Activated naive CD8-positive, alpha-beta T cell treated with anti-CD3 and anti-CD28 coated beads, Interleukin-2, amount 10 ng/mL, durations not matched to agents 7 days and 5 days (primary cell): ENCODE results near the gene KDM4C. TPM values are rescaled to one million over a fixed set of nuclear protein-coding genes. Genes with fewer than 3 reads are reported as not detected.

Source experiments
- ATAC-seq: fragments of 150-1000 bp; cut with Tn5 transposase; one replicate; pipeline ENCODE4 v1.10.0; 2021; ENCODE audit warnings: low read depth, moderate library complexity
- POLR2A ChIA-PET: fragments of 350-600 bp; sonication (Branson Sonifier 250); formaldehyde crosslinking; loops from one replicate; lab custom pipeline; 2021; ENCODE audit warnings: antibody characterized with exemption; lab: Charles Lee
- DNase-seq: peaks from one replicate; pipeline ENCODE4 v3.0.0; 2021
- H3K27ac Mint-ChIP-seq: one replicate; pipeline ENCODE4 v1.8.0; 2022; ENCODE audit warnings: mild to moderate bottlenecking, mixed read lengths
- H3K27me3 Mint-ChIP-seq: one replicate; pipeline ENCODE4 v1.8.0; 2022; ENCODE audit warnings: mild to moderate bottlenecking, moderate library complexity, mixed read lengths
- H3K36me3 Mint-ChIP-seq: one replicate; pipeline ENCODE4 v1.8.0; 2021; ENCODE audit warnings: mild to moderate bottlenecking, mixed read lengths
- H3K4me1 Mint-ChIP-seq: one replicate; pipeline ENCODE4 v1.8.0; 2021; ENCODE audit warnings: mixed read lengths
- H3K4me3 Mint-ChIP-seq: one replicate; pipeline ENCODE4 v1.8.0; 2022; ENCODE audit warnings: mild to moderate bottlenecking, moderate library complexity, mixed read lengths
- H3K9me3 Mint-ChIP-seq: one replicate; pipeline ENCODE4 v1.8.0; 2021; ENCODE audit warnings: mixed read lengths
- total RNA-seq, 2 experiments: library from RNA; stranded (reverse); gene quantifications; one replicate each; pipeline ENCODE4 v1.2.3, GENCODE V29; 2021

The KDM4C gene
- total RNA-seq, 2 experiments from 2014 or later = 75.2 to 77.1 TPM

DNA sequence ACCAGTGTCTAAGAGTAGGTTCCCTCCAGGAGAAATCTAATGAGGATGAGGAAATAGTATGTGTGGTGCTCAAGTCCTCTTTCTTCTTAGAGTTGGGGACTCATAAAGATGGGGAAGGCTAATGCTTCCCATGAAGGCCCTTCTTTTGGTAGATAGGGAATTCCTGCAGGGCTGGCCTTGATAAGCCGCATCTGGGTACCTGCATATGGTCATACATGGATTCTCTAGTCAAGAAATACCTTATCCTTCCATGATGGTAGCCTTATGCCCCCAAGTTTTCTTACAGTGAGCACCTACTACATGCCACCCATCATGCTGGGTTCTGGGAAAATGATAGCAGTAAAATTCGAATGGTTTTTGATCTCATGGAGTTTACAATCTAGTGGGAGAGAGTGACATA is 382.6 kb downstream of the KDM4C start:
- POLR2A ChIA-PET = no interaction called here
- Mint-ChIP-seq H3K9me3 (peaks cover 3% of the 10 kb centered on the region), H3K4me3 (no peak overlapping the region), H3K4me1 (no peaks in the 10 kb centered on the region), H3K27me3 (no peaks in the 10 kb centered on the region), H3K27ac (no peak overlapping the region), H3K36me3 (peaks cover 35% of the 10 kb centered on the region)
- no peak for DNase-seq
- ATAC-seq = no peak

DNA sequence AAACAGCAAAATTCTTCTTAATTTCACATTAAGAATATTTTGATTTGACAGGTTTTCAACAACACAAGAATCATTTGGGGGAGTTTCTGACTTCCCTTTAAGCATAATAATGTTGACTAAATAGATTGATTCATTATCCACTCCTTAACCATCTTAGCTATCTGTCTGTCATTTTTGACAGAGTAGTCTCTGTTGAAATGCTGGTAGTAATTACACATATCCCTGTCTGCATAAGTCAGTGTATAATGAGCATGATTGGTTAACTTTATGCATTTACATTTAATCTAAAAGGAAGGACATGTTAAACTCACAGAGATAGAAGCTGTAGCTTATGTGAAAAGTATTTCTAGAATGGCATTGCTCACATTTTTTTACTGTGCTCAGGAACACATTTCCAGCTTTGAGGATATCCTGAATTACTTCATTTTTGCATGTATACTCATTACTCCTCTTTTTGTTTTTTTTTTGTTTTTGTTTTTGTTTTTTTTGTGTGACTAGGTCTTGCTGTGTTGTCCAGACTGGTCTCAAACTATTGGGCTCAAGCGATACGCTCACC is 385.9 kb downstream of the KDM4C start:
- H3K27me3 Mint-ChIP-seq = no peaks in the 10 kb centered on the region
- H3K4me3 Mint-ChIP-seq = no peak overlapping the region
- DNase-seq (no peak), ATAC-seq (no peak)
- H3K4me1 Mint-ChIP-seq = no peaks in the 10 kb centered on the region
- peaks cover 3% of the 10 kb centered on the region for H3K9me3 Mint-ChIP-seq
- H3K27ac Mint-ChIP-seq = no peak overlapping the region
- POLR2A ChIA-PET = interaction anchor here (0.7 kb wide), 1 partner anchor 18 kb away, joined by 3 read pairs; no protein-coding TSS in a partner anchor
- H3K36me3 Mint-ChIP-seq = peaks cover 42% of the 10 kb centered on the region

DNA sequence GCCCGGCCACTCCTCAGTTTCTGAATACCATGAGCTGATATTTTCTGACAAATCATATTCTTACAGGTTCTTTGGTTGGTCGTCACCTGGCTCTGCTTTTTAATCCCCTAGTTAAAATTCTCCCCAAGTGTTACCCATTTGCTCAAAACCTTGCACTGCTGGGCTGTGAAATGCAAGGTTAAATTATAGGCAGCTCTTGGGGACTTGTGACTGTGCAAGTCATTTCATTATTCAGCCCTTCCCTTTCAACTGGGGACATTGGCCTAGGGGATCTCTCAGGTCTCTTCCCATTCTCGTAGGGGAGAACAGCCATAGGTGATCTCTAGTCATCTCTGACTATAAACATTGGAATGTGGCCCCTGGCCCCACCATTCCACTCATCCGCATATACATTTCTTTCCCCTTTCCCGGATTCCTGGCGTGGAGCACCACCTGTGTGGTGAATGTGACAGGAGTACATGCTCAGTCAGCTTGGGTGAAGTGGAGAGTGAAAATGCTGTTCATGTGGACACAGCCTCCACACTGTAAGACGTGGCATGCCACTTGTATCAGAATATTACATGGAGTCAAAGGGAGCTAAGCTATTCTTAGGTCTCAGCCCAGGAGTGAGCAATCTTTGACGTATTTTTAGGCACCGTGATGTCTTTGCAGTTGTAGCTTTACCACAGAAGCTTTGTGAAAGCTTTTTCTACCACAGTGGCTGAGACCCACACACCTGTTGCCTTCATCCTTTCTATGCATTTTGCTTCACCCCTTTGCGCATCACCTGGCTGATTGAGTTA is 386.7 kb downstream of the KDM4C start:
- Mint-ChIP-seq H3K4me3 (no peak overlapping the region), H3K27me3 (no peaks in the 10 kb centered on the region), H3K9me3 (peaks cover 3% of the 10 kb centered on the region), H3K4me1 (peaks cover 1% of the 10 kb centered on the region), H3K36me3 (peaks cover 40% of the 10 kb centered on the region), H3K27ac (no peak overlapping the region)
- ATAC-seq = no peak
- DNase-seq = no peak
- POLR2A ChIA-PET = no interaction called here

DNA sequence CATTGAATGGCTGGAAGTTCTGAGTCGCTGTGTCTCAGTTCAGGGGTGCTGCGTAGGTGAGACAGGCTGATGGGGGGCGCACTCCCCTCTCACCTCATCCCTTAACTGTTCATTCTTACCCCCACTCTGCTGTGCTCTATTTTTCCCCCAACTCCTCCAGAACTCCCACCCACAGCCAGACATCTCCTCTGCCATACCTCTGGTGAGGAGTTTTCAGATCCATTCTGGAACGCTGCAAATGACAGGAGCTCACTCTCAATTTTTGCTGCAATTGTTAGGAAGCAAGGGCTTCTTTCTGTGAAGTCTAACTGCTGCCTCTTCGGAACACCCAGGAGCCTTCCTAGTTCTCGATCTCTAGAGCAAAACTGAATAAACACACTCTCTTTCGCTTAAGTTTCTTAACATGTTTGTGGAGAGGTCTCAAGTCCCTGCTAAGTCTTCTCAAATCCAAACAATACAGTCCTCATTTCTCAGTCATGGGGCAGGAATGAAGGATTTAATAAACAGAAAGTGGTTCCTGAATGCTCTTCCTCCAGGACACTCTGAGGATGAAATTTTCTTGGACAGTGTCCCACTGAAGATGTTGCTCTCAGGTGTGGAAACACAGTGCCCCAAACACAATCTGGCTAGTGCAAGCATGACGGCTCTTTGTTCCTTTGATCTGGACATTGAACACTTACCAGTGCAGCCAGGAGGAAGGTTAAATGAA is 387.7 kb downstream of the KDM4C start:
- peaks cover 12% of the 10 kb centered on the region for H3K4me1 Mint-ChIP-seq
- POLR2A ChIA-PET = no interaction called here
- no peak overlapping the region for H3K4me3 Mint-ChIP-seq
- H3K27ac Mint-ChIP-seq = no peak overlapping the region
- peaks cover 41% of the 10 kb centered on the region for H3K36me3 Mint-ChIP-seq
- H3K27me3 Mint-ChIP-seq = no peaks in the 10 kb centered on the region
- ATAC-seq (no peak), DNase-seq (no peak)
- H3K9me3 Mint-ChIP-seq = peaks cover 3% of the 10 kb centered on the region

DNA sequence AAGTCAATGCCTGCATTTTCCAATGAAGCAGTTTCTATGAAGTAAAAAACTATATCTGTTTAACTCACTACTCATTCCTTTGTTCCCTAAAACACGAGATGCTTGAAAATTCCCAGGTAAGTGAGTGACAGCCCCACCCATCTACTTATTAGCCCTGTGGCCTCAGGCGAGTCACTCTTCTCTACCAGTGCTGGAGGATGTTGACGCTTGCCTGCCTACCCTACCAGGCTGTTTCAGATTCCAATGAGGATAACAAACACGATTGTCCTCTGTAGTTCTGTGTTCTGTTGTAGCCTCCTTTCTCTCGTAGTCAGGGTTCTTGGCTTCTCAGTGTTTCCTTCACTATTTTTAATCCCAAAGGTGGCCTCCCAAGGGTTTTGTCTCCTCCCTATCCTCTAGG is 388.8 kb downstream of the KDM4C start:
- peaks cover 36% of the 10 kb centered on the region for H3K36me3 Mint-ChIP-seq
- H3K4me3 Mint-ChIP-seq = no peak overlapping the region
- DNase-seq (no peak), ATAC-seq (no peak)
- H3K9me3 Mint-ChIP-seq = no peaks in the 10 kb centered on the region
- POLR2A ChIA-PET = no interaction called here
- no peak overlapping the region for H3K27ac Mint-ChIP-seq
- H3K27me3 Mint-ChIP-seq = no peaks in the 10 kb centered on the region
- peaks cover 16% of the 10 kb centered on the region for H3K4me1 Mint-ChIP-seq

GRCh38 chr9:7147121-7148090 is 389.6 kb downstream of the KDM4C start:
- no peak for DNase-seq
- Mint-ChIP-seq H3K27ac (no peak overlapping the region), H3K36me3 (peaks cover 32% of the 10 kb centered on the region)

GRCh38 chr9:7148243-7148765 is 390.5 kb downstream of the KDM4C start:
- POLR2A ChIA-PET = no interaction called here
- Mint-ChIP-seq H3K27ac (no peak overlapping the region), H3K4me1 (peaks cover 19% of the 10 kb centered on the region), H3K4me3 (no peak overlapping the region), H3K9me3 (no peaks in the 10 kb centered on the region), H3K27me3 (no peaks in the 10 kb centered on the region), H3K36me3 (peaks cover 30% of the 10 kb centered on the region)
- ATAC-seq = no peak
- no peak for DNase-seq

More at GRCh38 chr9:7147121-7148090, 389.6 kb downstream of the KDM4C start:
- ATAC-seq = no peak
- Mint-ChIP-seq H3K27me3 (no peaks in the 10 kb centered on the region), H3K4me1 (peaks cover 17% of the 10 kb centered on the region), H3K4me3 (no peak overlapping the region), H3K9me3 (no peaks in the 10 kb centered on the region)
- POLR2A ChIA-PET = no interaction called here

- no peak for ATAC-seq
- peaks cover 19% of the 10 kb centered on the region for H3K4me1 Mint-ChIP-seq
- POLR2A ChIA-PET = no interaction called here
- no peak overlapping the region for H3K4me3 Mint-ChIP-seq
- no peaks in the 10 kb centered on the region for H3K27me3 Mint-ChIP-seq
- H3K36me3 Mint-ChIP-seq = peaks cover 39% of the 10 kb centered on the region
- H3K9me3 Mint-ChIP-seq = no peaks in the 10 kb centered on the region
- H3K27ac Mint-ChIP-seq = peak overlapping the region; percentile 70
- no peak for DNase-seq
Observed at GRCh38 chr9:7149258-7149657, 391.5 kb downstream of the KDM4C start.

- peak overlapping the region; percentile 65 for H3K4me3 Mint-ChIP-seq
- peaks cover 19% of the 10 kb centered on the region for H3K4me1 Mint-ChIP-seq
- H3K27ac Mint-ChIP-seq = peak overlapping the region; percentile 89
- peak; percentile 40 for DNase-seq
- H3K36me3 Mint-ChIP-seq = peaks cover 43% of the 10 kb centered on the region
- POLR2A ChIA-PET = no interaction called here
- peak; percentile 89 for ATAC-seq
- H3K9me3 Mint-ChIP-seq = no peaks in the 10 kb centered on the region
- H3K27me3 Mint-ChIP-seq = no peaks in the 10 kb centered on the region
Observed at GRCh38 chr9:7150153-7150890, 392.5 kb downstream of the KDM4C start.

DNA sequence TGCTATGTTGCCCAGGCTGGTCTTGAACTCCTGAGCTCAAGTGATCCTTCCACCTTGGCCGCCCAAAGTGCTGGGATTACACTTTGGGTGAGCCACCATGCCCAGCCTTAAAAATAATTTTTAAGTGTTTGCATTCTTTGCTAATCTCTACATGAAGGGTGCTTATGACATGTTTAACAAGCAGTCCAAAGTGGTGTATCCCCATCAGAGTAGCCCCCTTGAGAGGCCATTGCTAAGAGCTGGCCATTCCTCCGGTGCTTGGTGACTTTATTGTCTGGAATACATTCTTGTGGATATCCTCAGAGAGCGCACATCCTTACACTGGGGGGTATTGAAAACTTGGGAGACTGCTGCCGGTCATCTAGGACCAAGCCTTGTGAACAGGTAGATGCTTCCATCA is 395.4 kb downstream of the KDM4C start:
- no peak overlapping the region for H3K4me3 Mint-ChIP-seq
- H3K27me3 Mint-ChIP-seq = no peaks in the 10 kb centered on the region
- POLR2A ChIA-PET = no interaction called here
- DNase-seq (no peak), ATAC-seq (no peak)
- H3K36me3 Mint-ChIP-seq = peaks cover 48% of the 10 kb centered on the region
- peaks cover 20% of the 10 kb centered on the region for H3K4me1 Mint-ChIP-seq
- H3K27ac Mint-ChIP-seq = no peak overlapping the region
- peaks cover 6% of the 10 kb centered on the region for H3K9me3 Mint-ChIP-seq

DNA sequence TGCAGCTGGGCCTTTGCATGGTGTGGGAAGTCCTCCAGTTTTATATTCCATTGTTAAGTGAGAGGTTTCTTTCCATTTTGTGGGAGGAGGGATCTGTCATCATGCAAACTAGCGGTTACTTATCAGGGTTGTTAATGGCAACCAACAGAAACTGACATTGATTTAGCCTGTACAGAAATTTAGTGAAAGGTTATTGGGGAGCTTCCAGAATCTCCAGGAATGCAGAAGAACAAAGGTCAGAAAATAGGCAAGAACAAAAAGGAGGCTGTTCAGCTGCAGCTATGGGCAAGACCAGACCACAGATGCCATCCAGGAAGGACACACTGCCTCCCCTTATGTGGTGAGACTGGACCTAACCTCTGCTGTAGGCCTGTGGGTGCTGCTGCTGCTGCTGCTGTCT is 395.8 kb downstream of the KDM4C start:
- Mint-ChIP-seq H3K9me3 (peaks cover 8% of the 10 kb centered on the region), H3K4me1 (peaks cover 20% of the 10 kb centered on the region), H3K4me3 (no peak overlapping the region), H3K36me3 (peaks cover 48% of the 10 kb centered on the region), H3K27me3 (no peaks in the 10 kb centered on the region), H3K27ac (no peak overlapping the region)
- POLR2A ChIA-PET = no interaction called here
- no peak for DNase-seq
- ATAC-seq = no peak

GRCh38 chr9:7154003-7154619 is 396.3 kb downstream of the KDM4C start:
- ATAC-seq (no peak), DNase-seq (no peak)
- Mint-ChIP-seq H3K4me3 (no peak overlapping the region), H3K27me3 (no peaks in the 10 kb centered on the region), H3K9me3 (peaks cover 8% of the 10 kb centered on the region), H3K36me3 (peaks cover 49% of the 10 kb centered on the region), H3K4me1 (peaks cover 20% of the 10 kb centered on the region), H3K27ac (no peak overlapping the region)
- POLR2A ChIA-PET = no interaction called here
